Activated naive CD4-positive, alpha-beta T cell (primary cell): ENCODE measurements around the gene C2orf78.

Experiments used
- DNase-seq, 4 experiments: peaks; one replicate each; lab custom pipeline; 2025; lab: John Stamatoyannopoulos, UW

C2orf78 gene

GRCh38 chr2:73839653-73840411 lies 55.8 kb downstream of the C2orf78 start:
- no peak for DNase-seq

- no peak for DNase-seq
Measured at GRCh38 chr2:73841912-73842738, 58.1 kb downstream of the C2orf78 start.

GRCh38 chr2:73842739-73843019 lies 58.7 kb downstream of the C2orf78 start:
- DNase-seq, result no peak

GRCh38 chr2:73844087-73844486 lies 60.1 kb downstream of the C2orf78 start:
- no peak for DNase-seq

- DNase-seq, result no peak
Measured at GRCh38 chr2:73850009-73850408, 66.0 kb downstream of the C2orf78 start.

GRCh38 chr2:73851274-73851673 lies 67.3 kb downstream of the C2orf78 start:
- no peak for DNase-seq

GRCh38 chr2:73852020-73852419 lies 68.0 kb downstream of the C2orf78 start:
- no peak for DNase-seq

- DNase-seq, result no peak
Measured at GRCh38 chr2:73855526-73855925, 71.5 kb downstream of the C2orf78 start.

- DNase-seq, result no peak
Measured at GRCh38 chr2:73856214-73856613, 72.2 kb downstream of the C2orf78 start.

- no peak for DNase-seq
Measured at GRCh38 chr2:73859721-73860586, 76.0 kb downstream of the C2orf78 start.

GRCh38 chr2:73862987-73863386 lies 79.0 kb downstream of the C2orf78 start:
- DNase-seq, result no peak
